NCI-H1694 (cell line): ENCODE measurements around the gene AFTPH.

ENCODE experiments used
- DNase-seq: peaks from one replicate; lab custom pipeline; 2025; lab: John Stamatoyannopoulos, UW

AFTPH gene

GRCh38 chr2:64632835-64633819 is 109.0 kb downstream of the AFTPH start:
- no peak for DNase-seq

DNA sequence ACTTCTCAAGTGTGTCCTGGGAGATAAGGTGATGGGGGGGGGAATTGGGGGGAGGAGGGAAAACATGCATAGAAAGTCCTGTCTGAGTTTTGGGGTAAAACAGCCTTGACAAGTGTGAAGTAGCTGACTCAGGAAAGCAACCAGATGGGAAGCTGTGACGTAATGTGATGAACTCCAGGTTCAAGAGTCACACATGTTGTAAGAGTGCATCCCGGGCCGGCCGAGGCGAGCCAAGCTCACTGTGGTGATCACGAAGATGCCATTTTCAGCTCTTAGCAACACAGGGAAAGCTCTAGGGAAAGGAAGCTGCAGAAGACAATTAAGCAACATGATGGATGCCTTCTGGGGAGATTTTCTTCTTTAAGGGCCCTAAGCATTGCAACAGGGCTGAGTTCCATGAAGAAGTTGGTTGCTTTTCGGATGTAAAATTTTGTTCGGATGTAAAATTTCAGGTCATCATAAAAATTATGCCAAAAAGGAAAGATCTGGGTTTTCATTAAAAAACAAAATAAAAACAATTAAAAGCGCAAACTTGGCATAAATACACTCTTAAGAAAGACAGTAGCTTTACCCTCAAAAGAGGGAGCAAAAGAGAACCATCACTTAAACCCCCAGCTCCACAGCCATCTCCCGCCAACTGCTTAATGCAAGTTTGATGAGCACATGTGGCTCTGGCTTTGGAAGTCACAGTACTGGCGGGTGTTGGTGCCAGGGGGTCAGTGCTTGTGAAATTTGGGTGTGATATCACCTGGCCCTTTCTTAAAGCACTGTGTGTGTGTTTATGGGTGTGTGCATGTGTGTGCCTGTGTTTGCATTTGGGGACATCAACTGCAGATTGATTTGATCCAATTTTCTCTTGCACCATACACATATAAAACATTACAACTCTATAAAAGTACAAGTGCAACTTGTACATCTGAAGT is 110.5 kb downstream of the AFTPH start:
- no peak for DNase-seq

DNA sequence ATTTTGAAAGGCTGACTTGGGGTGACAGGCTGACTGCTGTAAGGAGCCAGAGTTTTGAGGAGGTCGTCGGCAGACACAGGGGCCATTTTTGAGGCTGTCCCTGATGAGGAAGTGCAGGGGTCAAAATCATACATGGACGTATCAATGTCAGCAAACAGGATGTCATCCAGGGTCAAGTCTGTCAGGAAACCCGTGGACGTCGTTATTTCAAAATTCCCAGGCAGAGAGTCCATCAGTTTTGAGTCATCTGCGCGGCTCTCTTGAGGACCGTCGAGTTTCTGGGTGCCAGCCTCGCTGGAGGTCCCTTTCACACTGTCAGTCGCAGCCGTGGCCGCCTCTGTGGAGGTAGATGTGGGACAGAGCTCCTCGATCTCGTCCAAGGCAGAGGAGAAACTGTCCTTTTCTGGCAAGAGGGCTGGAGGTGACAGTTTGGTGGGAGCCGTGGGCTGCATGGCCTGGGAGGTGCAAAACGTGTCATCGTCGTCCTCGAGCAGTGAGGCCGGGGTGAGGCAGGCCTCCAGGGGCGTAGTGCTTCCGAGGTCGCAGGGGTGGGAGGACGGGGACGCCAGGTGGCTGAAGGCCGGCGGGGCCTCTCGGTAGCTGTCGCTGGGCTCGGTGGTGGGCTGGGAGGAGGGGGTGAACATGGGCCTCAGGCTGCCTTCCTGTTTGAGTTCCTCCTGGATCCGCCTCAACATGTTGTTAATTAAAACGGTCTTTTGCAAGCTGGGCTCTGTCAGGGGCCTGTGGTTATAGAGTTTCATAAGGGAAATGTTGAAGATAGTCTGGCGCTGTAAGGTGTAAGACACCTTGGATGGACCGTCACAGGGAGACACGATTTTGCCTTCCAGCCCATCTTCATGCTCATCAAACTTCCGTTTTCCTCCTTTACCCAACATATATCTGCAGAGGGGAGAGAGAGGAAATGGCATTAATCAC is 112.1 kb downstream of the AFTPH start:
- no peak for DNase-seq

GRCh38 chr2:64637000-64637635 is 113.0 kb downstream of the AFTPH start:
- DNase-seq = no peak

DNA sequence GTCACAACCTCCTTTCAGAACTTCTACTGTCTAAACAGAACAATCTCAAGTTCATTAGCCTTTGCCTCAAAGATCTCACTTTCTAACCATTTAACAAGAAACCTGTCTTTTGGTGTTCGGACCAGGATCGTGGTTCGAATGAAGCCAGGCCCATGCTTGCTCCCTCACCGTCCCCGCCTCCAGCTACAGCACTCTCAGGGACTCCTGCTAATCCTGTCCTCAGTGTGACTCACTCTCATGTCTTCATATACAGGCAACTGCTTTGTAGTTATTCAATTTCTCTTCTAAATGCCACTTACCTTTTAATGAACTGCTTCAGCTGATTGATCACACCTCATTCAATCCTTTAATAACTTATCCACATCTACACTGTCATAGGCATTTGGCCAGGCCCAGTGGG is 113.8 kb downstream of the AFTPH start:
- DNase-seq = no peak

DNA sequence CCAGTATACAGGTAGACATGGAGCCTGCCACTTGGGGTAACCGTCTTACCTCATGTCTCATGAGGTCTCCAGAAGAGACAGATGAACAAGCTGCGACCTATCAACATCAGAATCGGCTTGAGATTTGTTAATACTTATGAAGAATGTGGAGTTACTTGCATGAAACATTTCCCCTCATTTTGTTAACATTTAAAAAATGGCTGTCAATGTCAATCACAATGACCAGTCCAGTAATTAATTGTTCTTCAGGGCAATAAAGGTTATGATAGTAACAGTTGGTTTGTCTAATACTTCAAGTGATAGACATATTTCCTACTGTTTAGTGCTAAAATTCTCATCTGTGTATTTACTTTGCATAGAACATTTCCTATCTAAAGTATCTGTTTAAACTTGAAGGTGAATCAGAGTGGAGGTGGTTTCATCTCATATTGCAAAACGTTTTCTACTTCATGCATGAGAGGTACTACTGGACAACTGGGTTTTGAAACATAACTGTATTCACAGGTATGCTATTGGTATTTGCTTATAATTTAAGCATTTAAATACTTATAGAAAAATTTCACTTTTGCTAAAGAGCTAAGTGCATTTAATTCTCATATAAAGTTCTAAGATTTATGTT is 114.5 kb downstream of the AFTPH start:
- DNase-seq = no peak

GRCh38 chr2:64639691-64640090 is 115.6 kb downstream of the AFTPH start:
- no peak for DNase-seq

- no peak for DNase-seq
Observed at GRCh38 chr2:64640153-64641044, 116.3 kb downstream of the AFTPH start.

DNA sequence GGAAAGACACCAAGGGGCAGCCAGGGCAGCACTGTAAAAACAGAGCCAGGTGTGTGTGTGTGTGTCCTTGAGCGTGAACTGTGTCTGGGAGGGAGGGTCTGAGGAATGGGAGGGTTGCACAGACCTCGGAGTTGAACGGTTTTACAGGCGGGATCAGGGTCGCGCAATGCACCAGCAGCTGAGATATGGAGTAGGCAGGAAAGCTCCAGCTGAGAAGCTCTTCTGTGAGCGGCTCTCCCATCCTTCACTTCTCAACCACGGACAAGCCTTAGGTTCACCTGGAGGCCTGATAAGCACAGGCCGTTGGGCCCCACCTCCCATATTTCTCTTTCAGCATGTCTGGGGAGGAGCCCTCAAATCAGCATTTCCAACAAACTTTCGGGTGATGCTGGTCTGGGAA is 117.5 kb downstream of the AFTPH start:
- no peak for DNase-seq
